HCT116 (cell line): ENCODE data around the gene SPATA3. TPM values are rescaled to one million over a fixed set of nuclear protein-coding genes. Genes with fewer than 3 reads are reported as not detected.

Experiments
- ATAC-seq: fragments of 200-7000 bp; cut with Tn5 transposase; 2 replicates; pipeline ENCODE4 v1.9.1; 2020; ENCODE audit warnings: mild to moderate bottlenecking, moderate library complexity
- BruUV-seq: library from RNA; stranded (reverse); fragments of 400-500 nt; replicated peaks from 2 replicates; lab custom pipeline; 2021; lab: Mats Ljungman, UMichigan
- CTCF ChIA-PET: fragments of 300-600 bp; sonication (Branson Sonifier 250); formaldehyde crosslinking; loops from one replicate; lab custom pipeline; 2021; ENCODE audit warnings: antibody characterized with exemption; lab: Charles Lee
- POLR2A ChIA-PET: fragments of 300-600, 350-600 bp; sonication (Branson Sonifier 250); formaldehyde crosslinking; loops from one replicate; lab custom pipeline; 2021; ENCODE audit warnings: antibody characterized with exemption; lab: Charles Lee
- RAD21 ChIA-PET, 2 experiments: fragments of 300-600 bp; sonication (Branson Sonifier 250); formaldehyde crosslinking; loops; one replicate each; lab custom pipeline; 2023; ENCODE audit warnings: low total read pairs in 2 of 2; ENCODE audit not compliant: uncharacterized antibody in 2 of 2, unreplicated experiment in 2 of 2, low non-redundant PET in 1 of 2; lab: Charles Lee
- DNase-seq: peaks from one replicate; pipeline ENCODE4 v3.0.0-alpha.2; 2010; ENCODE audit warnings: low read depth, low spot score
- H2AFZ ChIP-seq: fragments of 200-600 bp; shearing (Covaris generic), sonication (generic); 2 replicates; pipeline ENCODE4 v1.6.1; 2017; ENCODE audit warnings: low read depth, mixed run types, mixed read lengths, antibody characterized with exemption, low read length; ENCODE audit not compliant: poor library complexity, severe bottlenecking
- H3K27ac ChIP-seq: 2 replicates; pipeline ENCODE4 v1.5.1; 2012; ENCODE audit warnings: low read depth, low read length
- H3K27me3 ChIP-seq: fragments of 200-600 bp; sonication (generic); 2 replicates; pipeline ENCODE4 v1.6.1; 2016; ENCODE audit warnings: mixed run types, low read length, mixed read lengths; ENCODE audit not compliant: insufficient read depth
- H3K36me3 ChIP-seq, 2 experiments: fragments of 200-500 bp in 1 of 2; fragments of 200-600 bp in 1 of 2; sonication (Bioruptor generic) in 1 of 2; sonication (generic) in 1 of 2; 2 replicates each; pipeline versions ENCODE4 v1.5.1 to v1.6.1; 2014 to 2016; ENCODE audit warnings: low read length in 2 of 2, inconsistent platforms in 1 of 2, mixed read lengths in 1 of 2, mixed run types in 1 of 2; ENCODE audit not compliant: insufficient read depth in 2 of 2, control insufficient read depth in 1 of 2
- H3K4me1 ChIP-seq, 2 experiments: fragments of 200-600 bp in 1 of 2; sonication (generic) in 1 of 2; 2 replicates each; pipeline versions ENCODE4 v1.5.1 to v1.6.1; 2012 to 2017; ENCODE audit warnings: low read length in 2 of 2, inconsistent platforms in 1 of 2, mild to moderate bottlenecking in 1 of 2, mixed read lengths in 1 of 2, mixed run types in 1 of 2, moderate library complexity in 1 of 2; ENCODE audit not compliant: insufficient read depth in 2 of 2, control insufficient read depth in 1 of 2
- H3K4me2 ChIP-seq: fragments of 200-600 bp; sonication (generic); 2 replicates; pipeline ENCODE4 v1.6.1; 2017; ENCODE audit warnings: mixed run types, low read length, mixed read lengths
- H3K4me3 ChIP-seq, 2 experiments: fragments of 200-600 bp in 1 of 2; sonication (generic) in 1 of 2; replicated peaks in 1 of 2; 2 replicates each; pipeline ENCODE4 v1.5.1; 2011 to 2016; ENCODE audit warnings: low read length in 2 of 2, control low read depth in 1 of 2, low read depth in 1 of 2, mild to moderate bottlenecking in 1 of 2, mixed read lengths in 1 of 2, mixed run types in 1 of 2
- H3K79me2 ChIP-seq: fragments of 200-600 bp; sonication (generic); 2 replicates; pipeline ENCODE4 v1.6.1; 2017; ENCODE audit warnings: mild to moderate bottlenecking, mixed run types, low read length, moderate library complexity, mixed read lengths; ENCODE audit not compliant: insufficient read depth
- H3K9ac ChIP-seq: fragments of 200-600 bp; sonication (generic); 2 replicates; pipeline ENCODE4 v1.6.1; 2016; ENCODE audit warnings: low read length, mixed read lengths
- H3K9me2 ChIP-seq: fragments of 200-600 bp; sonication (generic), shearing (Covaris generic); 2 replicates; pipeline ENCODE4 v1.6.1; 2017; ENCODE audit warnings: mixed run types, mild to moderate bottlenecking, moderate library complexity; ENCODE audit not compliant: insufficient read depth
- H3K9me3 ChIP-seq, 2 experiments: fragments of 200-500 bp in 1 of 2; fragments of 200-600 bp in 1 of 2; sonication (Bioruptor generic) in 1 of 2; sonication (generic) in 1 of 2; 2 replicates each; pipeline ENCODE4 v1.6.1; 2014 to 2017; ENCODE audit warnings: low read length in 2 of 2, mixed read lengths in 2 of 2, inconsistent platforms in 1 of 2, low read depth in 1 of 2, mild to moderate bottlenecking in 1 of 2, mixed run types in 1 of 2, moderate library complexity in 1 of 2; ENCODE audit not compliant: control insufficient read depth in 1 of 2, insufficient read depth in 1 of 2
- H4K20me1 ChIP-seq: fragments of 200-600 bp; sonication (generic), shearing (Covaris generic); 2 replicates; pipeline ENCODE4 v1.6.1; 2017; ENCODE audit warnings: mixed run types, mild to moderate bottlenecking, moderate library complexity; ENCODE audit not compliant: insufficient read depth
- CEBPB ChIP-seq: IDR thresholded peaks from 2 replicates; pipeline ENCODE4 v1.6.1; 2012; ENCODE audit warnings: low read depth
- ELF1 ChIP-seq: IDR thresholded peaks from 2 replicates; pipeline ENCODE4 v1.6.1; 2012; ENCODE audit warnings: low read depth, borderline replicate concordance
- EZH2 ChIP-seq: fragments of 200-600 bp; sonication (generic); IDR thresholded peaks from 2 replicates; pipeline ENCODE4 v1.6.1; 2017; ENCODE audit warnings: antibody characterized with exemption, mixed run types
- FOSL1 ChIP-seq: IDR thresholded peaks from 2 replicates; pipeline ENCODE4 v1.6.1; 2012; ENCODE audit warnings: low read depth
- JUND ChIP-seq: IDR thresholded peaks from 2 replicates; pipeline ENCODE4 v1.6.1; 2012
- MAX ChIP-seq: IDR thresholded peaks from 2 replicates; pipeline ENCODE4 v1.6.1; 2012
- POLR2A ChIP-seq: IDR thresholded peaks from 2 replicates; pipeline ENCODE4 v1.7.0; 2011; ENCODE audit warnings: borderline replicate concordance; ENCODE audit not compliant: insufficient read depth, insufficient read length; ENCODE audit errors: extremely low read depth
- YY1 ChIP-seq: IDR thresholded peaks from 2 replicates; pipeline ENCODE4 v1.6.1; 2011; ENCODE audit warnings: low read length, low read depth, moderate library complexity, mild to moderate bottlenecking; ENCODE audit not compliant: insufficient replicate concordance; ENCODE audit errors: extremely low read depth
- ZFX ChIP-seq: fragments of 450-650 bp; IDR thresholded peaks from 2 replicates; pipeline ENCODE4 v1.6.1; 2017
- intact Hi-C: fragments of 100-400 bp; cut with micrococcal nuclease; formaldehyde crosslinking; loops from 2 replicates; pipeline ENCODE4 v1.10.0; 2022
- total RNA-seq: library from RNA; stranded (reverse); gene quantifications from one replicate; pipeline ENCODE4 v1.2.1, GENCODE V29; 2021; ENCODE audit not compliant: unreplicated experiment
- TF ChIP-seq, protein P1 (sequence below): IDR thresholded peaks from 2 replicates; pipeline ENCODE4 v1.6.1; 2012
- TF ChIP-seq, protein P2 (sequence below): IDR thresholded peaks from 2 replicates; pipeline ENCODE4 v1.6.1; 2011; ENCODE audit warnings: mild to moderate bottlenecking, low read length, moderate library complexity; ENCODE audit not compliant: insufficient replicate concordance; ENCODE audit errors: extremely low read depth

The SPATA3 gene
- total RNA-seq, 1 experiment from 2014 or later: not detected

DNA sequence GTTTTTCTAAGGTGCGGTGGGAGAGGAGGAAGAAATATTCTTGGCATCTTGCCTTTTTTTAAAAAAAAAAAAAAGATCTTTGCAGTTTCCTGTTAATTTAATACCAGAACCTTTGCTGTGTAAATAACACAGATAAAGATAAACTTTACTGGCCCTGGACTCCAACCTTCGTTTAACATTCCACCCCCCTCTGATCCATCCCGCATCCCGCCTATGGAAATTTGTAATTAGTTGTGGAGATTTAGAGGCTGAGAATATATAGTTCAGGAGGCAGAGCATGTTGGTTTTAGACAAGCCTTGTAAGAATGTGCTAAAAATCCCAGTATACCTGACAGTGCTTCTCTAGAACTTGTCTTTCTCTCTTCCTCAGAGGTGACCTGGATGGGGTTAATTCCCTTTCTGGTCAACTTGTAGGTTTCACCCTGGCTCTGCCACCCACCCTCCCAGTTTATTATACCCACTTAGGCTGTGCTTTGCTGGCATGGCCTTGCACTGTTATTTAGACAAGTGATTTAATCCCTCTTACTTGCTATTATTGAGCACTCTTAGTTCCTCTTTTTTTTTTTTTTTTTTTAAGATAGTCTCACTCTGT, 38.5 kb downstream of the SPATA3 start:
- no peak for DNase-seq
- Histone ChIP-seq H3K4me2 (no peak overlapping the region), H3K9me3 (no peaks in the 10 kb centered on the region), H3K79me2 (no peaks in the 10 kb centered on the region), H3K9ac (no peak overlapping the region)
- CTCF ChIA-PET: no interaction called here
- POLR2A ChIA-PET: no interaction called here
- no TSS peak for BruUV-seq
- no peak for TF ChIP-seq FOSL1
- no peak for TF ChIP-seq YY1
- TF ChIP-seq ELF1: no peak
- no peak for TF ChIP-seq POLR2A
- TF ChIP-seq, protein P1, sequence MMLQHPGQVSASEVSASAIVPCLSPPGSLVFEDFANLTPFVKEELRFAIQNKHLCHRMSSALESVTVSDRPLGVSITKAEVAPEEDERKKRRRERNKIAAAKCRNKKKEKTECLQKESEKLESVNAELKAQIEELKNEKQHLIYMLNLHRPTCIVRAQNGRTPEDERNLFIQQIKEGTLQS: no peak
- TF ChIP-seq EZH2: no peak
- no peak for TF ChIP-seq ZFX
- TF ChIP-seq CEBPB: no peak
- TF ChIP-seq, protein P2, sequence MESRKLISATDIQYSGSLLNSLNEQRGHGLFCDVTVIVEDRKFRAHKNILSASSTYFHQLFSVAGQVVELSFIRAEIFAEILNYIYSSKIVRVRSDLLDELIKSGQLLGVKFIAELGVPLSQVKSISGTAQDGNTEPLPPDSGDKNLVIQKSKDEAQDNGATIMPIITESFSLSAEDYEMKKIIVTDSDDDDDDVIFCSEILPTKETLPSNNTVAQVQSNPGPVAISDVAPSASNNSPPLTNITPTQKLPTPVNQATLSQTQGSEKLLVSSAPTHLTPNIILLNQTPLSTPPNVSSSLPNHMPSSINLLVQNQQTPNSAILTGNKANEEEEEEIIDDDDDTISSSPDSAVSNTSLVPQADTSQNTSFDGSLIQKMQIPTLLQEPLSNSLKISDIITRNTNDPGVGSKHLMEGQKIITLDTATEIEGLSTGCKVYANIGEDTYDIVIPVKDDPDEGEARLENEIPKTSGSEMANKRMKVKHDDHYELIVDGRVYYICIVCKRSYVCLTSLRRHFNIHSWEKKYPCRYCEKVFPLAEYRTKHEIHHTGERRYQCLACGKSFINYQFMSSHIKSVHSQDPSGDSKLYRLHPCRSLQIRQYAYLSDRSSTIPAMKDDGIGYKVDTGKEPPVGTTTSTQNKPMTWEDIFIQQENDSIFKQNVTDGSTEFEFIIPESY: no peak
- TF ChIP-seq MAX: no peak
- TF ChIP-seq JUND: no peak
- TF ChIP-seq, all 23 proteins: peak for 0
- no peaks in the 10 kb centered on the region for H3K9me2 ChIP-seq
- H3K4me1 ChIP-seq: peaks cover 0 to 7% of the 10 kb centered on the region in 2 experiments; a peak in 1 of 4 replicates
- RAD21 ChIA-PET: no interaction called here
- no peak overlapping the region for H3K27ac ChIP-seq
- intact Hi-C loops: no loop called here
- no peaks in the 10 kb centered on the region for H3K36me3 ChIP-seq
- H3K4me3 ChIP-seq: no peak overlapping the region
- no peak overlapping the region for H2AFZ ChIP-seq
- no peaks in the 10 kb centered on the region for H4K20me1 ChIP-seq
- ATAC-seq: no peak
- no peaks in the 10 kb centered on the region for H3K27me3 ChIP-seq
